Measurements from ENCODE around the gene SLC7A14. TPM values are rescaled to one million over a fixed set of nuclear protein-coding genes. Genes with fewer than 3 reads are reported as not detected.

Gene SLC7A14
- total RNA-seq, 4 donors from 2014 or later: not detected

GRCh38 chr3:170465955-170466354 is 119.9 kb downstream of the SLC7A14 start:
- Histone ChIP-seq H3K4me3 (no peak overlapping the region), H3K27ac (no peak overlapping the region), H3K9me3 (no peaks in the 10 kb centered on the region), H3K27me3 (no peaks in the 10 kb centered on the region), H3K36me3 (no peaks in the 10 kb centered on the region), H3K4me1 (peaks cover 4% of the 10 kb centered on the region)
- 58% methylated on average over 3 of the region's 3 CpGs for WGBS
- DNase-seq (ENCODE audit: low spot score in 2 of 2): no peak
- TF ChIP-seq EP300 (IDR thresholded peaks at IDR 0.05): no peak
- TF ChIP-seq POLR2AphosphoS5 (IDR thresholded peaks at IDR 0.05): no peak
- TF ChIP-seq POLR2A (IDR thresholded peaks at IDR 0.05): no peak
- no peak for TF ChIP-seq CTCF (IDR thresholded peaks at IDR 0.05)

GRCh38 chr3:170463011-170463410 is 122.9 kb downstream of the SLC7A14 start:
- no peak for TF ChIP-seq EP300 (IDR thresholded peaks at IDR 0.05)
- no peak for TF ChIP-seq POLR2A (IDR thresholded peaks at IDR 0.05)
- no peak for TF ChIP-seq POLR2AphosphoS5 (IDR thresholded peaks at IDR 0.05)
- no peak for TF ChIP-seq CTCF (IDR thresholded peaks at IDR 0.05)
- WGBS: 81% methylated on average over 4 of the region's 4 CpGs

GRCh38 chr3:170458285-170458684 is 127.6 kb downstream of the SLC7A14 start:
- no peak overlapping the region for H3K27ac ChIP-seq
- 35% methylated on average over 4 of the region's 4 CpGs for WGBS
- no peak for DNase-seq (ENCODE audit: low spot score in 2 of 2)
- no peaks in the 10 kb centered on the region for H3K27me3 ChIP-seq
- no peaks in the 10 kb centered on the region for H3K36me3 ChIP-seq
- H3K4me1 ChIP-seq: no peaks in the 10 kb centered on the region
- no peak overlapping the region for H3K4me3 ChIP-seq
- no peak for TF ChIP-seq POLR2AphosphoS5 (IDR thresholded peaks at IDR 0.05)
- no peak for TF ChIP-seq POLR2A (IDR thresholded peaks at IDR 0.05)
- TF ChIP-seq EP300 (IDR thresholded peaks at IDR 0.05): no peak
- no peaks in the 10 kb centered on the region for H3K9me3 ChIP-seq

More at GRCh38 chr3:170463011-170463410, 122.9 kb downstream of the SLC7A14 start:
- no peaks in the 10 kb centered on the region for H3K36me3 ChIP-seq
- no peak overlapping the region for H3K4me3 ChIP-seq
- DNase-seq (ENCODE audit: low spot score in 2 of 2): no peak
- H3K4me1 ChIP-seq: no peaks in the 10 kb centered on the region
- H3K9me3 ChIP-seq: no peaks in the 10 kb centered on the region
- no peak overlapping the region for H3K27ac ChIP-seq
- no peaks in the 10 kb centered on the region for H3K27me3 ChIP-seq

- H3K27ac ChIP-seq: no peak overlapping the region
- TF ChIP-seq CTCF (IDR thresholded peaks at IDR 0.05) (no peak), POLR2AphosphoS5 (IDR thresholded peaks at IDR 0.05) (no peak), POLR2A (IDR thresholded peaks at IDR 0.05) (no peak), EP300 (IDR thresholded peaks at IDR 0.05) (no peak)
These were observed 131.4 kb downstream of the SLC7A14 start for GRCh38 chr3:170454509-170454908.

GRCh38 chr3:170450039-170450438 is 135.8 kb downstream of the SLC7A14 start:
- Histone ChIP-seq H3K9me3 (no peaks in the 10 kb centered on the region), H3K27me3 (no peaks in the 10 kb centered on the region), H3K27ac (no peak overlapping the region), H3K4me3 (no peak overlapping the region), H3K4me1 (no peaks in the 10 kb centered on the region), H3K36me3 (no peaks in the 10 kb centered on the region)
- WGBS: 95% methylated on average over 2 of the region's 2 CpGs
- TF ChIP-seq POLR2AphosphoS5 (IDR thresholded peaks at IDR 0.05) (no peak), POLR2A (IDR thresholded peaks at IDR 0.05) (no peak), CTCF (IDR thresholded peaks at IDR 0.05) (no peak), EP300 (IDR thresholded peaks at IDR 0.05) (no peak)
- no peak for DNase-seq (ENCODE audit: low spot score in 2 of 2)

More at GRCh38 chr3:170454509-170454908, 131.4 kb downstream of the SLC7A14 start:
- H3K4me3 ChIP-seq: no peak overlapping the region
- H3K36me3 ChIP-seq: no peaks in the 10 kb centered on the region
- WGBS: 58% methylated on average over 6 of the region's 6 CpGs
- H3K27me3 ChIP-seq: no peaks in the 10 kb centered on the region
- H3K9me3 ChIP-seq: no peaks in the 10 kb centered on the region
- no peak for DNase-seq (ENCODE audit: low spot score in 2 of 2)
- no peaks in the 10 kb centered on the region for H3K4me1 ChIP-seq

- TF ChIP-seq EP300 (IDR thresholded peaks at IDR 0.05): no peak
- no peak for TF ChIP-seq POLR2A (IDR thresholded peaks at IDR 0.05)
- no peak for TF ChIP-seq POLR2AphosphoS5 (IDR thresholded peaks at IDR 0.05)
- no peak for TF ChIP-seq CTCF (IDR thresholded peaks at IDR 0.05)
- no peak overlapping the region for H3K4me3 ChIP-seq
- no peaks in the 10 kb centered on the region for H3K36me3 ChIP-seq
- no peak overlapping the region for H3K27ac ChIP-seq
- WGBS: 69% methylated on average over 3 of the region's 3 CpGs
- H3K27me3 ChIP-seq: no peaks in the 10 kb centered on the region
- DNase-seq (ENCODE audit: low spot score in 2 of 2): no peak
- no peaks in the 10 kb centered on the region for H3K4me1 ChIP-seq
- no peaks in the 10 kb centered on the region for H3K9me3 ChIP-seq
These were observed 137.3 kb downstream of the SLC7A14 start for GRCh38 chr3:170448584-170448983.
